Ishikawa (cell line): Measurements from ENCODE around the gene RRP15.

Experiments
- EP300 ChIP-seq: IDR thresholded peaks from 2 replicates; pipeline ENCODE4 v1.6.1; 2012; ENCODE audit warnings: borderline replicate concordance
- TAF1 ChIP-seq: IDR thresholded peaks from 2 replicates; pipeline ENCODE4 v1.6.1; 2012; ENCODE audit warnings: low read depth, mild to moderate bottlenecking
- TEAD4 ChIP-seq: IDR thresholded peaks from 2 replicates; pipeline ENCODE4 v1.6.1; 2012
- YY1 ChIP-seq: IDR thresholded peaks from 2 replicates; pipeline ENCODE4 v1.6.1; 2012; ENCODE audit warnings: low read depth
- ZBTB7A ChIP-seq: IDR thresholded peaks from 2 replicates; pipeline ENCODE4 v1.6.1; 2012; ENCODE audit warnings: low read depth
- TF ChIP-seq, protein P1 (sequence below): IDR thresholded peaks from 2 replicates; pipeline ENCODE4 v1.6.1; 2012

DNA sequence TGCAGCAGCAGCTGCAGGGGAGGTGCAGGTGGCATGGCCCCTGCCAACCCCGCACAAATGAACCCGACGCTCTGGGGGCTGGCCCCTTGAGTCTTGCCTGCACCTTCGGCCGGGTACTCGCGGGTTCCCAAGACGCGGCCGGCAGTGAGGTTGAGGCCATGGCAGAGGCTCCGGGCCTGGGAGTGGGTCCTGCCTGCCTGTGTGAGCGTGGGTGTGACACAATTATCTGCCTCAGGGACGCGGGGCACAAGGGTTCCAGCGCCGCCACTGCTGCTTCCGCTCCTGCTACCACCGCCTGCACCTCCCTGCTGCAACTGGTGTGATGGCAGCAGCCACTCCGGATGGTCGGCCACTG lies 39.1 kb downstream of the RRP15 start:
- no peak for TF ChIP-seq EP300
- no peak for TF ChIP-seq YY1
- no peak for TF ChIP-seq TAF1
- TF ChIP-seq, protein P1, sequence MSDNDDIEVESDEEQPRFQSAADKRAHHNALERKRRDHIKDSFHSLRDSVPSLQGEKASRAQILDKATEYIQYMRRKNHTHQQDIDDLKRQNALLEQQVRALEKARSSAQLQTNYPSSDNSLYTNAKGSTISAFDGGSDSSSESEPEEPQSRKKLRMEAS: no peak
- no peak for TF ChIP-seq TEAD4
- no peak for TF ChIP-seq ZBTB7A
